Endothelial cell of umbilical vein (primary cell): Measurements from ENCODE around the gene SULT4A1. TPM values are rescaled to one million over a fixed set of nuclear protein-coding genes. Genes with fewer than 3 reads are reported as not detected.

Experiments used
- BruUV-seq: library from RNA; stranded (reverse); fragments of 400-500 nt; replicated peaks from 2 replicates; lab custom pipeline; 2021; lab: Mats Ljungman, UMichigan
- CTCF ChIA-PET: fragments of 300-600, 350-600 bp; sonication (Branson Sonifier 250); formaldehyde crosslinking; loops from one replicate; lab custom pipeline; 2021; ENCODE audit warnings: antibody characterized with exemption, inconsistent platforms; lab: Charles Lee
- POLR2A ChIA-PET: fragments of 300-600, 350-600 bp; sonication (Branson Sonifier 250); formaldehyde crosslinking; loops from one replicate; lab custom pipeline; 2021; ENCODE audit warnings: antibody characterized with exemption, inconsistent platforms; lab: Charles Lee
- DNase-seq: peaks from one replicate; pipeline ENCODE4 v3.0.0-alpha.2; 2011; ENCODE audit warnings: low read depth, low spot score
- FAIRE-seq: peaks from 2 replicates; lab custom pipeline; 2011; peaks lifted over from hg19 to GRCh38; lab: Jason Lieb, UNC
- H2AFZ ChIP-seq: 2 replicates; pipeline ENCODE4 v1.6.0; 2012; ENCODE audit warnings: low read depth, low read length, control low read depth, inconsistent platforms
- H3K27ac ChIP-seq: 2 replicates; pipeline ENCODE4 v1.5.1; 2011; ENCODE audit warnings: low read depth, mild to moderate bottlenecking, control low read depth, low read length, moderate library complexity; ENCODE audit not compliant: insufficient read depth
- H3K27me3 ChIP-seq, 2 experiments: 2 replicates each; pipeline versions ENCODE4 v1.6.0 to v1.6.1; 2011; ENCODE audit warnings: low read length in 2 of 2, mixed read lengths in 1 of 2; ENCODE audit not compliant: control insufficient read depth in 2 of 2, insufficient read depth in 2 of 2
- H3K36me3 ChIP-seq, 2 experiments: 2 replicates in 1 of 2; 3 replicates in 1 of 2; pipeline ENCODE4 v1.5.1; 2011; ENCODE audit warnings: low read length in 2 of 2, mild to moderate bottlenecking in 1 of 2, moderate library complexity in 1 of 2; ENCODE audit not compliant: control insufficient read depth in 2 of 2, insufficient read depth in 2 of 2; ENCODE audit errors: extremely low read depth in 1 of 2
- H3K4me1 ChIP-seq: 3 replicates; pipeline ENCODE4 v1.5.1; 2011; ENCODE audit warnings: mild to moderate bottlenecking, low read length; ENCODE audit not compliant: control insufficient read depth, insufficient read depth; ENCODE audit errors: extremely low read depth
- H3K4me2 ChIP-seq: 2 replicates; pipeline ENCODE4 v1.6.1; 2011; ENCODE audit warnings: low read length, control low read depth, mixed read lengths; ENCODE audit not compliant: insufficient read depth
- H3K4me3 ChIP-seq, 3 experiments: fragments of 200-600 bp in 1 of 3; sonication (generic), shearing (Covaris generic) in 1 of 3; replicated peaks in 1 of 3; 2 replicates each; pipeline ENCODE4 v1.5.1; 2011 to 2016; ENCODE audit warnings: control low read depth in 3 of 3, low read length in 3 of 3, mild to moderate bottlenecking in 2 of 3, inconsistent platforms in 1 of 3, low read depth in 1 of 3, moderate library complexity in 1 of 3; ENCODE audit not compliant: insufficient read depth in 1 of 3
- H3K79me2 ChIP-seq: 2 replicates; pipeline ENCODE4 v1.6.0; 2012; ENCODE audit warnings: low read length, inconsistent platforms; ENCODE audit not compliant: control insufficient read depth, insufficient read depth
- H3K9ac ChIP-seq: replicated peaks from 2 replicates; pipeline ENCODE3; 2011; ENCODE audit warnings: low read length, control low read depth; ENCODE audit not compliant: insufficient read depth; ENCODE audit errors: extremely low read depth
- H3K9me1 ChIP-seq: replicated peaks from 3 replicates; pipeline ENCODE4 v1.6.0; 2011; ENCODE audit warnings: mild to moderate bottlenecking, low read length; ENCODE audit not compliant: control insufficient read depth, insufficient read depth; ENCODE audit errors: extremely low read depth
- H3K9me3 ChIP-seq: replicated peaks from 2 replicates; pipeline ENCODE4 v1.5.1; 2012; ENCODE audit warnings: low read length, inconsistent platforms; ENCODE audit not compliant: control insufficient read depth, insufficient read depth
- H4K20me1 ChIP-seq: replicated peaks from 2 replicates; pipeline ENCODE3; 2011; ENCODE audit warnings: mild to moderate bottlenecking, low read length; ENCODE audit not compliant: control insufficient read depth, insufficient read depth; ENCODE audit errors: extremely low read depth
- EZH2 ChIP-seq: IDR thresholded peaks from 2 replicates; pipeline ENCODE4 v1.6.1; 2012; ENCODE audit warnings: borderline replicate concordance, low read depth, mild to moderate bottlenecking, moderate library complexity, low read length, inconsistent platforms; ENCODE audit not compliant: severe bottlenecking
- FOS ChIP-seq: IDR thresholded peaks from 2 replicates; pipeline ENCODE4 v1.6.1; 2011; ENCODE audit warnings: mild to moderate bottlenecking, low read length, moderate library complexity, borderline replicate concordance; ENCODE audit not compliant: insufficient read depth
- GATA2 ChIP-seq: IDR thresholded peaks from 2 replicates; pipeline ENCODE4 v1.7.0; 2011; ENCODE audit warnings: low read depth, mild to moderate bottlenecking, moderate library complexity, mixed read lengths, low read length; ENCODE audit not compliant: insufficient read length, insufficient read depth
- MYC ChIP-seq: IDR thresholded peaks from one replicate; pipeline ENCODE4 v1.6.1; 2011; ENCODE audit warnings: mild to moderate bottlenecking, low read depth, low read length
- POLR2A ChIP-seq: IDR thresholded peaks from 2 replicates; pipeline ENCODE4 v1.6.1; 2012; ENCODE audit warnings: low read depth, mild to moderate bottlenecking, control low read depth, low read length
- dilution Hi-C: fragments of 300-500 bp; cut with MboI; formaldehyde crosslinking; loops from one replicate; pipeline ENCODE4 v1.15.0; 2019; ENCODE audit warnings: low sequenced_read_pairs; ENCODE audit not compliant: extremely low pct_ligation_motif_present
- intact Hi-C: fragments of 100-400 bp; cut with micrococcal nuclease; formaldehyde crosslinking; loops from one replicate; pipeline ENCODE4 v1.10.0; 2022
- polyA plus RNA-seq, 4 experiments: library from polyadenylated mRNA; depleted of rRNA in 3 of 4; stranded (reverse) in 3 of 4; unstranded in 1 of 4; fragments of >200 nt; gene quantifications; 2 replicates each; pipeline versions ENCODE4 v1.2.1 to v1.2.3, GENCODE V29; 2011 to 2012; ENCODE audit warnings: missing spikeins in 1 of 4
- total RNA-seq: library from RNA; stranded (reverse); gene quantifications from 2 replicates; pipeline ENCODE4 v1.2.3, GENCODE V29; 2021
- TF ChIP-seq, protein P1 (sequence below), 2 donors: IDR thresholded peaks; 1 replicate in 1 of 2; 2 replicates in 1 of 2; pipeline ENCODE4 v1.5.1; 2011; ENCODE audit warnings: low read length in 2 of 2, mild to moderate bottlenecking in 2 of 2, moderate library complexity in 2 of 2, control low read depth in 1 of 2, inconsistent platforms in 1 of 2, low read depth in 1 of 2; ENCODE audit not compliant: insufficient read depth in 1 of 2; ENCODE audit errors: extremely low read depth in 1 of 2

SULT4A1 gene
- total and polyA plus RNA-seq, 2 donors (not counting 3 experiments of a cell fraction or from before 2014, with no cell fraction given), result 0.48 TPM; not detected in 1

DNA sequence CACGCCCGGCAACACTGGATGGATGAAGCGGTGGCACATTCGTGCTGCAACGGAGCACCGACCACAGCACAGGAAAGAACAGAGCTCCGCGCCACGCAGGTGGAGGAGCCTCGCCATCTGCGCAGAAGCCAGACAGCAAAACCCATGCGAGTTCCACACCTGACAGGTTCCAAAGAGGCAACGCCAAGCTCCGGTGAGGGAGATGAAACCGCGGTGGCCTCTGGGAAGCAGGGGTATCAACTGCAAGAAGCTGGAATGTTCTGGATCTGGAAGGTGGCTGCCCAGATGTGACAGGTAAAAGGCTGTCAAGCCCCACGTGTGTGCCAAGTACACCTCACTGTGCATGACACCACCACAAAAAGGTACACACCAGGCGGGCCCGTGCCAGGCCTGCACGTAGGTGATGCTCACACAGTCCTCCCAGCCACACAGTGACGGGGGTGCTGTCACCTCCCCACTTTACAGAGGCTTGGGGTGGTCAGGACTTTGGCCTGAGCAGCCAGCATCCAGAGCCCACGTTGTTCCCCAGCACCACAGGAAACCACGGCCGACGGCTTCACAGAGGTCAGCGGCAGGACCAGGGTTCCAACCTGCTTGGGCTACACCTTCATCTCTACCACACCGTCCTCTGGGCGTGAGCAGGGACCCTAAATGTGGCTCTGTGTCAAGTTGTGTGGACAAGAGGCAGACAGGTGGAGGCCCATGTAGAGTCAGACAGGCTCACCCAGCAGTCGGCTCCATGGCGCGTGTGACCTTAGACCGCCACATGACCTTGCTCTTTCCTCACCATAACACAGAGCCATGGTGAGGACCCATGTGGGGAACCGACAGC lies 30.5 kb downstream of the SULT4A1 start:
- no peak for FAIRE-seq
- Histone ChIP-seq H3K9ac (no peak overlapping the region), H3K4me3 (no peak overlapping the region), H3K4me2 (no peak overlapping the region), H4K20me1 (no peaks in the 10 kb centered on the region), H3K9me1 (no peaks in the 10 kb centered on the region), H3K36me3 (no peaks in the 10 kb centered on the region), H2AFZ (no peak overlapping the region), H3K79me2 (no peaks in the 10 kb centered on the region), H3K27me3 (no peaks in the 10 kb centered on the region), H3K9me3 (no peaks in the 10 kb centered on the region), H3K4me1 (no peaks in the 10 kb centered on the region), H3K27ac (no peak overlapping the region)
- intact Hi-C loops (no loop called here), dilution Hi-C loops (no loop called here)
- DNase-seq, result no peak
- BruUV-seq, result no TSS peak
- CTCF ChIA-PET, result no interaction called here
- TF ChIP-seq, protein P1, sequence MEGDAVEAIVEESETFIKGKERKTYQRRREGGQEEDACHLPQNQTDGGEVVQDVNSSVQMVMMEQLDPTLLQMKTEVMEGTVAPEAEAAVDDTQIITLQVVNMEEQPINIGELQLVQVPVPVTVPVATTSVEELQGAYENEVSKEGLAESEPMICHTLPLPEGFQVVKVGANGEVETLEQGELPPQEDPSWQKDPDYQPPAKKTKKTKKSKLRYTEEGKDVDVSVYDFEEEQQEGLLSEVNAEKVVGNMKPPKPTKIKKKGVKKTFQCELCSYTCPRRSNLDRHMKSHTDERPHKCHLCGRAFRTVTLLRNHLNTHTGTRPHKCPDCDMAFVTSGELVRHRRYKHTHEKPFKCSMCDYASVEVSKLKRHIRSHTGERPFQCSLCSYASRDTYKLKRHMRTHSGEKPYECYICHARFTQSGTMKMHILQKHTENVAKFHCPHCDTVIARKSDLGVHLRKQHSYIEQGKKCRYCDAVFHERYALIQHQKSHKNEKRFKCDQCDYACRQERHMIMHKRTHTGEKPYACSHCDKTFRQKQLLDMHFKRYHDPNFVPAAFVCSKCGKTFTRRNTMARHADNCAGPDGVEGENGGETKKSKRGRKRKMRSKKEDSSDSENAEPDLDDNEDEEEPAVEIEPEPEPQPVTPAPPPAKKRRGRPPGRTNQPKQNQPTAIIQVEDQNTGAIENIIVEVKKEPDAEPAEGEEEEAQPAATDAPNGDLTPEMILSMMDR (IDR thresholded peaks at IDR 0.05; ENCODE audit: extremely low read depth in 1 of 2, insufficient read depth in 1 of 2, low read depth in 1 of 2, low read length in 2 of 2), result no peak
- no peak for TF ChIP-seq EZH2
- no peak for TF ChIP-seq GATA2
- no peak for TF ChIP-seq FOS
- TF ChIP-seq POLR2A, result no peak
- TF ChIP-seq MYC, result no peak
- POLR2A ChIA-PET, result interaction anchor here (0.6 kb wide), 1 partner anchor 17 kb away, joined by 5 read pairs; no protein-coding TSS in a partner anchor
